ENCODE measurements around the gene HEG1. TPM values are rescaled to one million over a fixed set of nuclear protein-coding genes. Genes with fewer than 3 reads are reported as not detected.

The HEG1 gene
- total RNA-seq, 1 donor: 114 TPM

- peak overlapping the region; percentile 79 for H3K4me2 ChIP-seq (ENCODE audit: insufficient read depth, low read length)
Observed at GRCh38 chr3:125054449-125055329, 1.1 kb downstream of the HEG1 start.

GRCh38 chr3:125054062-125054448 is 1.7 kb downstream of the HEG1 start:
- Histone ChIP-seq H3K27me3 (ENCODE audit: insufficient read depth, low read length) (no peaks in the 10 kb centered on the region), H3K4me1 (ENCODE audit: insufficient read depth, low read length) (peaks cover 49% of the 10 kb centered on the region), H2AFZ (ENCODE audit: low read length) (no peak overlapping the region), H3K36me3 (ENCODE audit: insufficient read depth, low read length) (peaks cover 25% of the 10 kb centered on the region), H3K4me2 (ENCODE audit: insufficient read depth, low read length) (peak overlapping the region; percentile 79), H3K27ac (ENCODE audit: low read depth, low read length) (peak overlapping the region; percentile 99), H3K4me3 (ENCODE audit: insufficient read depth, low read length) (peak overlapping the region; percentile 72), H3K9me3 (ENCODE audit: low read depth, low read length) (no peaks in the 10 kb centered on the region), H3K79me2 (ENCODE audit: insufficient read depth, low read length) (peaks cover 54% of the 10 kb centered on the region), H4K20me1 (ENCODE audit: insufficient read depth, low read length) (peaks cover 26% of the 10 kb centered on the region)
- DNase-seq (ENCODE audit: insufficient read length, low spot score, missing footprints): peak; percentile 69
- no peak for TF ChIP-seq CTCF (IDR thresholded peaks at IDR 0.05; ENCODE audit: extremely low read depth, low read depth, low read length)

More at GRCh38 chr3:125054449-125055329, 1.1 kb downstream of the HEG1 start:
- H3K4me3 ChIP-seq (ENCODE audit: insufficient read depth, low read length): peak overlapping the region; percentile 72
- no peaks in the 10 kb centered on the region for H3K9me3 ChIP-seq (ENCODE audit: low read depth, low read length)
- peaks cover 48% of the 10 kb centered on the region for H3K79me2 ChIP-seq (ENCODE audit: insufficient read depth, low read length)
- H3K27me3 ChIP-seq (ENCODE audit: insufficient read depth, low read length): no peaks in the 10 kb centered on the region
- TF ChIP-seq CTCF (IDR thresholded peaks at IDR 0.05; ENCODE audit: extremely low read depth, low read depth, low read length): no peak
- peaks cover 19% of the 10 kb centered on the region for H3K36me3 ChIP-seq (ENCODE audit: insufficient read depth, low read length)
- H3K4me1 ChIP-seq (ENCODE audit: insufficient read depth, low read length): peaks cover 52% of the 10 kb centered on the region
- peak overlapping the region; percentile 99 for H3K27ac ChIP-seq (ENCODE audit: low read depth, low read length)
- DNase-seq (ENCODE audit: insufficient read length, low spot score, missing footprints): peak; percentile 91
- H4K20me1 ChIP-seq (ENCODE audit: insufficient read depth, low read length): peaks cover 19% of the 10 kb centered on the region
- no peak overlapping the region for H2AFZ ChIP-seq (ENCODE audit: low read length)

- Histone ChIP-seq H4K20me1 (ENCODE audit: insufficient read depth, low read length) (peaks cover 31% of the 10 kb centered on the region), H3K4me1 (ENCODE audit: insufficient read depth, low read length) (peaks cover 49% of the 10 kb centered on the region), H3K36me3 (ENCODE audit: insufficient read depth, low read length) (peaks cover 31% of the 10 kb centered on the region), H3K4me3 (ENCODE audit: insufficient read depth, low read length) (peak overlapping the region; percentile 72), H3K27ac (ENCODE audit: low read depth, low read length) (peak overlapping the region; percentile 99), H2AFZ (ENCODE audit: low read length) (no peak overlapping the region), H3K9me3 (ENCODE audit: low read depth, low read length) (no peaks in the 10 kb centered on the region), H3K4me2 (ENCODE audit: insufficient read depth, low read length) (peak overlapping the region; percentile 79), H3K27me3 (ENCODE audit: insufficient read depth, low read length) (no peaks in the 10 kb centered on the region), H3K79me2 (ENCODE audit: insufficient read depth, low read length) (peaks cover 61% of the 10 kb centered on the region)
- no peak for TF ChIP-seq CTCF (IDR thresholded peaks at IDR 0.05; ENCODE audit: extremely low read depth, low read depth, low read length)
- DNase-seq (ENCODE audit: insufficient read length, low spot score, missing footprints): peak; percentile 59
Observed at GRCh38 chr3:125053304-125053699, 2.5 kb downstream of the HEG1 start.

GRCh38 chr3:125052624-125053303 is 3.0 kb downstream of the HEG1 start:
- Histone ChIP-seq H3K36me3 (ENCODE audit: insufficient read depth, low read length) (peaks cover 36% of the 10 kb centered on the region), H3K79me2 (ENCODE audit: insufficient read depth, low read length) (peaks cover 67% of the 10 kb centered on the region), H3K4me3 (ENCODE audit: insufficient read depth, low read length) (peak overlapping the region; percentile 72), H2AFZ (ENCODE audit: low read length) (no peak overlapping the region), H3K4me1 (ENCODE audit: insufficient read depth, low read length) (peaks cover 49% of the 10 kb centered on the region), H4K20me1 (ENCODE audit: insufficient read depth, low read length) (peaks cover 36% of the 10 kb centered on the region), H3K4me2 (ENCODE audit: insufficient read depth, low read length) (peak overlapping the region; percentile 79), H3K27me3 (ENCODE audit: insufficient read depth, low read length) (no peaks in the 10 kb centered on the region), H3K9me3 (ENCODE audit: low read depth, low read length) (no peaks in the 10 kb centered on the region), H3K27ac (ENCODE audit: low read depth, low read length) (peak overlapping the region; percentile 99)
- DNase-seq (ENCODE audit: insufficient read length, low spot score, missing footprints): peak; percentile 93
- TF ChIP-seq CTCF (IDR thresholded peaks at IDR 0.05; ENCODE audit: extremely low read depth, low read depth, low read length): no peak
